NT2/D1 (cell line): ENCODE results near the gene KCNQ1.

Experiments
- SUZ12 ChIP-seq: IDR thresholded peaks from 2 replicates; pipeline ENCODE4 v1.6.1; 2011; ENCODE audit not compliant: insufficient read length, insufficient read depth; ENCODE audit errors: extremely low read depth
- YY1 ChIP-seq: IDR thresholded peaks from 2 replicates; pipeline ENCODE4 v1.6.1; 2011; ENCODE audit not compliant: insufficient read length, insufficient read depth
- ZNF274 ChIP-seq: IDR thresholded peaks from 2 replicates; pipeline ENCODE4 v1.6.1; 2011; ENCODE audit warnings: mild to moderate bottlenecking, low read depth, low read length

- TF ChIP-seq YY1 = no peak
- TF ChIP-seq SUZ12 = no peak
- TF ChIP-seq ZNF274 = no peak
These were observed 324.7 kb downstream of the KCNQ1 start for GRCh38 chr11:2769409-2770095.
